GM21576 (cell line): ENCODE measurements around the gene CDK19.
"Not testable (repeated sequence)": the region's sequence is repeated elsewhere in the genome, so short reads cannot be mapped to it uniquely, and the experiment has no call there.

Experiments
- ATAC-seq: cut with Tn5 transposase; IDR thresholded peaks from one replicate; pipeline ENCODE4 v1.9.1; 2021; ENCODE audit warnings: mild to moderate bottlenecking, moderate library complexity; ENCODE audit not compliant: unreplicated experiment

CDK19 gene

DNA sequence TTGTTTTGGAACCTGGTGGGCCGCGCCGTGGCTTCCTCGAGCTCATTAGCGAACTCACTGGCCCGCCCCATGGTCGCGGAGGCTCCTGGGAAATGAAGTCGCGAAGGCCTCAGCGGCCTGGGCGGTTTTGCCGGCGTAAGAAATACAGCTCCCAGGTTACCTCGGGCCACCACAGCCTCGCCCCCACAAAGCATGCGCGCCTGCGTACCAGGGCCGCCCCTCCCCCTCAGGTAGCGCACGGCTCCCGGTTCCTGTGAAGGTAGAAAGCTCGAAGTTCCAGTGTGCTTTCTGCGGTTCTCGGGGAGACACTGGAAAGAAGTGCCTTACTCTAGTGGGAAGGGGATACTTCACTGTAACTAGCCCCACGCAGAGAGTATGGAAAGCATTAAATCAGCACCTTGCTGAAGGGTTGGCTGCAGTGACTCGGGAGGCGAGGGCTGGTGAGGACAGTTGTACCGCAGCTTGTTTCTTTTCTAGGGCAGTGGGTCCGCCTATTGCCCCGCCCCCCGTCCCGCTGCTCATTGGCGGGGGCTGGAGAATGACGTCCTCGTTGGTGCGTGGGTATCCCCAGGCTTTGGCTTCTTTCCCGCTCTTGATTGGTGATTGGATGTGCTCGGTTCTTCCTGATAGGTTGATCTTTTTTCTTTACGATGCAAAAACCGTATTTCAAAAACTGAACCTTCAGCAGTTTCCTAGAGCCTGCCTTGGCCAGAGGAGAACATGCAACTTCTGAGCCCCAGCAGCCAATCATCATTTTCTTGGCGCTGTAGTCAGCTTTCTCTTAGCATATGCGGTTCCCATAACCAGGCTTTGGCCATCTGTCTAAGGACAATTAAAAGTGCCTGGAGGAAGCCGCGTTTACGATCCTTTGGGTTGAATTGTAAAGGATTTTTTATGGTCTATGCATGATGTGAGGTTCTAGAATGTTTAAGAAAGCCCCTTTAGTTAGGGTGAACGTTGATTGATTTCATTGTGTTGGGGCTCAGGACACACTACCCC is at the start of gene CDK19:
TSS of gene CDK19 (minus strand) at position 59 of the 999 bp plus-strand sequence. CDS start 333 bp downstream, outside the sequence.
- ATAC-seq: peak; percentile 71

DNA sequence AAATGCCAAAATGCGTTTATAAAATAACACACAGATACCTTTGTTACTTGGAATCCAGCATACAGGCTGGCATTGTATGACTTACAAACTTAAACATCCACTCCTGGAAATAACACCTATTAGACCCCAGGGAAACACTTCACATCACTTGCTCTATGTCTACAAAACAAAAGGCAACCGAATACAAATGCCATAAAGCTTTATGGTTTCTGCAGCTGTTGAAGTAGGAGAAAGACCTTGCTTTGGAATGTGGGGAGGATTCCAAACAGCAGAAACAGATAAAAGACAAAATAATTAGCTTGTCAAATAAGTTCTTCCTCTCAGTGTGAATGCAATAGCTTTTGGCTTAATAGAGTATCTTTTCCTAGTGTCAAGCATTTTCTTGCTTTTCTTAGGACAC is 49.6 kb upstream of the CDK19 start:
- ATAC-seq: no peak

DNA sequence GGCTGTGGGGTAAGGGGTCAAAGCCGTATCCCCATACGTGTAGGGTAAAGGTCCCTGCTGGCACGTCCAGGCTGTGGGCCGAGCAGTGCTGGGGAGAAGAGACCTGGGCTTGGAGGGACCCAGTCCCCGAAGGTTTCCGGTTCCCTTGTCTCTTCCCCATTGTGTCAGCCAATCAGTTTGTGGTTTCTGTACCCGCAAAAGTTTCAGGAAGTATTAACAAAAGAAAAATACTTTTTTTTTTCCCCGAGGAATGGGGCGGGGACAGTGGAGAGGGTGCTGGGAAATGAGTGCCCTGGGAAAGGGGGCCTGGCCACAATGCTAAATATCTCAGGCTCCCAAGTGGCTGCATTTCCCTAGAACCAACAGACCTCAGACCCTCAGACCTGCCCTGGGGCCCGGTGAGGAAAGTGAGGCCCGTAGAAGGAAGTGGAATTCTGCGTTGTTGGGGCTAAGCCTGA is 44.1 kb upstream of the CDK19 start:
- ATAC-seq: no peak

DNA sequence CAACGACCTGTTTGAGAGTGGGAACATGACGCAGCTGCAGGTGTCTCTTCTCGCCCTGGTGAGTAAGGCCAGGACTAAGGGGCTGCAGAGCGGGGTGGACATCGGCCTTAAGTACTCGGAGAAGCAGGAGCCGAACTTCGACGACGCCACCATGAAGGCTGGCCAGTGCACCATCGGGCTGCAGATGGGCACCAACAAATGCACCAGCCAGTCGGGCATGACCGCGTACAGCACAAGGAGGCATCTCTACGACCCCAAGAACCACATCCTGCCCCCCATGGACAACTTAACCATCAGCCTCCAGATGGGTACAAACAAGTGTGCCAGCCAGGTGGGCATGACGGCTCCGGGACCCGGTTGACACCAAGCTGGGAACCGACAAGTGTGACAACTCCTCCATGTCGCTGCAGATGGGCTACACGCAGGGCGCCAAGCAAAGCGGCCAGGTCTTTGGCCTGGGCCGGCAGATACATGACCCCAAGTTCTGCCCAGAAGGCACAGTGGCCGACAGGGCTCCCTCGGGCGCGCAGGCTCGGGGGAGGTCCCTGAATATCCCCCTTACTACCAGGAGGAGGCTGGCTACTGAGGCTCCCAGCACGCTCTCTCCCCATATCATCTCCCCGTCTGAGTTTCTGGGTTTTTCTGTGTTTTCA is 43.4 kb upstream of the CDK19 start:
- ATAC-seq: no peak

- no peak for ATAC-seq
Observed at GRCh38 chr6:110858016-110858415, 42.7 kb upstream of the CDK19 start.

DNA sequence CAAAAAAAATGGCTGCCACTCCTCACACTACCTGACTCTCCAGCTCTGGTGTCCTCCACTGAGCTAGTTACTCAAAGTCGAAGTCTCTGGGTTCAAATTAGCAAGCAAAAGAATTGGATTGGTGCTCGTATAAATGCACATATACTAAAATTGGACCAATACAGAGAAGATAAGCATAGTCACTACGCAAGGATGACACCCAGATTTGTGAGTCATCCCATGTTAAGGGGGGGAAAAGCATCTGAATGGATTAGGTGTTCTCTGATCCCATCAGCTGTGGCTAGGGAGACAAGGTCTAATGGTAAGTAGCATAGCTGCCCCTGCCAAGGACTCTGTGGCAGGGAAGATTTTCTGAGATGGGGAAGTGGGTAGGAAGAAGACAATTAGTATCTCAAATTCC is 41.0 kb upstream of the CDK19 start:
- ATAC-seq: no peak

GRCh38 chr6:110853754-110854477 is 38.6 kb upstream of the CDK19 start:
- no peak for ATAC-seq

DNA sequence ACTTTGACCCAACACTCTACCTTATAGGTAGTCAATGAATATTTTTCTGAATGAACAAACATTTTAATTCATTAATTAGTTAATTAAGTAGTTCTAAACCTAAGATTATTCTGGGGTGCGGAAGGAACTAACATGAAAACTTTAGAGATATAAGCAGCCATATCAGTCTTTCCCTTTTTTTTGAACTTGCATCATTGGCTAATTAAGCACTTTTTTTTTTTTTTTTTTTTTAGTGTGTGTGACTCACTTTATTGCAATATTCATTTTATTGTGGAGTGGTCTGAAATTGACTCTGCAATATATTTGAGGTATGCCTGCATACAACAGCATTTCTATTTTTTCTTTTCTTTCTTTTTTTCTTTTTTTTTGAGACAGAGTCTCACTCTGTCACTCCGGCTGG is 37.5 kb upstream of the CDK19 start:
- no peak for ATAC-seq

GRCh38 chr6:110849781-110850180 is 34.5 kb upstream of the CDK19 start:
- no peak for ATAC-seq

DNA sequence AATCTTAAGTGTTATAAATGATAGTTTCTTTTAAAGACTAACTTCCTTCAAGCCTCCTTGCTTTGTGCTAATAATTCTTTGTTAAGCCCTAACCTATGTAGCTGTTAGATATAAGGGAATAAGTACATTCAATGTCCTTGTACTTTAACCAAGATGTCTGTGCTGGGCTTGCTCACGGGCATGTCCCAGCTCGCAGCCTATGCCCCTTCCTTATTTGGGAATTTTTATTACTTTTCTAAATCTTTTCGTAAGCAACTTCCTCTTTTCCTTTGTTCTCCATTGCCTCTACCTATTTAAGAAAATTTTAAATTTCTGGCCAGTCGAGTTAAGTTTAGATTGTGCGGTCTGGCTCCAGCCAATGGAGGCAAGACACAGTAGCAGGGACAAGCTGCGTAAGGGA is 26.0 kb upstream of the CDK19 start:
- no peak for ATAC-seq

DNA sequence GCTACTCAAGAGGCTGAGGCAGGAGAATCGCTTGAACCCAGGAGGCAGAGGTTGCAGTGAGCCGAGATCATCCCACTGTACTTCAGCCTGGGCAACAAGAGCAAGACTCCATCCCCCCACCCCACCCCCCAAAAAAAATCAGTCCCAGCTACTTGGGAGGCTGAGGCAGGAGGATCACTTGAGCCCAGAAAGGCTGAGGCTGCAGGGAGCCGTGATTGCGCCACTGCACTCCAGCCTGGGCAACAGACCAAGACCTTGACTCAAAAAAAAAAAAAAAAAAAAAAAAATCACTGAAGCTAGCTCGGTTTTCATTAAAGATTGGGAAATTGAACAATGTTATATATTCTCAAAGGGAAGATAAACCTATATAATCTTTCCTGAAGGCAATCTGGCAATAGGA is 20.5 kb upstream of the CDK19 start:
- ATAC-seq: not testable (repeated sequence)

- ATAC-seq: no peak
Observed at GRCh38 chr6:110833831-110834230, 18.6 kb upstream of the CDK19 start.

DNA sequence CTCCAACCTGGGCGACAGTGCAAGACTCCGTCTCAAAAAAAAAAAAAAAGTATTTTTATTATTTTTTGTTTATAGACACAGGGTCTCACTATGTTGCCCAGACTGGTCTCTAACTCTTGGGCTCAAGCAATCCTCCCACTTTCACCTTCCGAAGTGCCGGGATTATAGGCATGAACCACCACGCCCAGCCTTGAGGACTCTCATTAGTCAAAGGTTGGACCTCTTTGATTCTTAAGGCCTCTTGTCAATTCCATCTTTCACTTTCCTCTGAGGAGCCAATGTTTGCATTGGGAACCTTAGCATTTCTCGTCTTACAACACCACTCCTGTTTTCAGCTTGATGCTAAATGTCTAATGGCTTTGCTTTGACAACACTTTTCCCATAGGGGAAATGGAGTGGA is 16.1 kb upstream of the CDK19 start:
- ATAC-seq: no peak

- ATAC-seq: no peak
Observed at GRCh38 chr6:110828396-110828795, 13.1 kb upstream of the CDK19 start.

- ATAC-seq: no peak
Observed at GRCh38 chr6:110826236-110827129, 11.2 kb upstream of the CDK19 start.

GRCh38 chr6:110823146-110823545 is 7.9 kb upstream of the CDK19 start:
- ATAC-seq: no peak

DNA sequence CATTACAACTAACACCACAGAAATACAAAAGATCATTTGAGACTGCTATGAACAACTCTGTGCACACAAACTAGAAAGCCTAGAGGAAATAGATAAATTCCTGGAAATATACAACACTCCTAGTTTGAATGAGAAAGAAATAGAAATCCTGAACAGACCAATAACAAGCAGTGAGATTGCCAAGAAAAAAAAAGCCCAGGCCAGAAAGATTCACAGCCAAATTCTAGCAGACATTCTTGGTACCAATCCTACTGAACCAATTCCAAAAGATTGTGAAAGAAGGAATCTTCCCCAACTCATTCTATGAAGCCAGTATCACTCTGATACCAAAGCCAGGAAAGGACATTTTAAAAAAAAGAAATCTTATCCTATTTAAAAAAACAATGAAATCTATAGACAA is 7.0 kb upstream of the CDK19 start:
- no peak for ATAC-seq

- no peak for ATAC-seq
Observed at GRCh38 chr6:110816677-110817076, 1.4 kb upstream of the CDK19 start.

GRCh38 chr6:110815015-110815410 is 256 bp downstream of the CDK19 start:
- ATAC-seq: no peak
